C4-2B (cell line): ENCODE results near the gene SIGLEC10.

Experiments used
- H3K27ac ChIP-seq: fragments of 450-650 bp; 2 replicates; pipeline ENCODE4 v1.5.1; 2017
- CTCF ChIP-seq: fragments of 450-650 bp; conservative IDR thresholded peaks from 2 replicates; pipeline ENCODE4 v1.5.1; 2017; ENCODE audit warnings: mild to moderate bottlenecking
- ZFX ChIP-seq: fragments of 450-650 bp; IDR thresholded peaks from 2 replicates; pipeline ENCODE4 v1.6.1; 2017

SIGLEC10 gene

GRCh38 chr19:51372021-51372648, 45.3 kb downstream of the SIGLEC10 start:
- H3K27ac ChIP-seq = no peak overlapping the region
- TF ChIP-seq ZFX (no peak), CTCF (no peak)

- TF ChIP-seq CTCF = no peak
- no peak for TF ChIP-seq ZFX
These were observed 46.2 kb downstream of the SIGLEC10 start for GRCh38 chr19:51371186-51371690.

GRCh38 chr19:51370230-51370629, 47.2 kb downstream of the SIGLEC10 start:
- TF ChIP-seq ZFX = no peak
- TF ChIP-seq CTCF = no peak
- H3K27ac ChIP-seq = no peak overlapping the region

More at GRCh38 chr19:51371186-51371690, 46.2 kb downstream of the SIGLEC10 start:
- no peak overlapping the region for H3K27ac ChIP-seq

- TF ChIP-seq CTCF (no peak), ZFX (no peak)
- peak within 1 kb of the TSS; percentile 93 for H3K27ac ChIP-seq
These were observed 48.8 kb downstream of the SIGLEC10 start, which contains the start of gene CLDND2 for GRCh38 chr19:51368366-51369282. Gene CLDND2 (minus strand): TSS chr19:51369003. CDS start chr19:51368577, 426 bp downstream.

- no peak for TF ChIP-seq CTCF
- TF ChIP-seq ZFX = peak; percentile 20; the same call in 1 of the 2 replicates
- peak overlapping the region; percentile 93 for H3K27ac ChIP-seq
These were observed 49.7 kb downstream of the SIGLEC10 start for GRCh38 chr19:51367565-51368365.

GRCh38 chr19:51367255-51367564, 50.2 kb downstream of the SIGLEC10 start:
- TF ChIP-seq CTCF (no peak), ZFX (no peak)
- peak overlapping the region; percentile 93 for H3K27ac ChIP-seq
